ENCODE results near the gene SLC44A3.

DNA sequence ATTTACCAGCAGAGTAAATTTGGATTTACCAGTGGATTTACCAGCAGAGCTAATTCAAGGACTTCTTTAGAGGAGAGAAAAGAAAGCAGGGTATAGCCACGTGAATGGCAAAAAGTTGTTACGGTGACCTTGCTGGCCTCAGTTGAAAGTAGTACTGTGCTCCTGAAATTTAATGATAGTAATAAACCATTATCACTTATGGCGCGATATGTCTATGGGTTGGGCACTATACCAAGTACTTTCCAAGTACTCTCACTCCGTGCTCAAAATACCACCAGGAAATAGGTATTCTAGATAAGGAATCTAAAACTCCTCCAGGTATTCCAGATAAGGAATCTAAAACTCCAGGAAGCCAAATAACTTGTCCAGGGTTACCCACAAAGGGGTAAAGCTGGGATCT is 35.8 kb downstream of the SLC44A3 start:
- no peak for TF ChIP-seq EZH2 (IDR thresholded peaks at IDR 0.05; ENCODE audit: low read length, missing control alignments)
- TF ChIP-seq, protein P1, sequence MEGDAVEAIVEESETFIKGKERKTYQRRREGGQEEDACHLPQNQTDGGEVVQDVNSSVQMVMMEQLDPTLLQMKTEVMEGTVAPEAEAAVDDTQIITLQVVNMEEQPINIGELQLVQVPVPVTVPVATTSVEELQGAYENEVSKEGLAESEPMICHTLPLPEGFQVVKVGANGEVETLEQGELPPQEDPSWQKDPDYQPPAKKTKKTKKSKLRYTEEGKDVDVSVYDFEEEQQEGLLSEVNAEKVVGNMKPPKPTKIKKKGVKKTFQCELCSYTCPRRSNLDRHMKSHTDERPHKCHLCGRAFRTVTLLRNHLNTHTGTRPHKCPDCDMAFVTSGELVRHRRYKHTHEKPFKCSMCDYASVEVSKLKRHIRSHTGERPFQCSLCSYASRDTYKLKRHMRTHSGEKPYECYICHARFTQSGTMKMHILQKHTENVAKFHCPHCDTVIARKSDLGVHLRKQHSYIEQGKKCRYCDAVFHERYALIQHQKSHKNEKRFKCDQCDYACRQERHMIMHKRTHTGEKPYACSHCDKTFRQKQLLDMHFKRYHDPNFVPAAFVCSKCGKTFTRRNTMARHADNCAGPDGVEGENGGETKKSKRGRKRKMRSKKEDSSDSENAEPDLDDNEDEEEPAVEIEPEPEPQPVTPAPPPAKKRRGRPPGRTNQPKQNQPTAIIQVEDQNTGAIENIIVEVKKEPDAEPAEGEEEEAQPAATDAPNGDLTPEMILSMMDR (conservative IDR thresholded peaks at IDR 0.05 in 1 of 2, IDR thresholded peaks at IDR 0.05 in 1 of 2; ENCODE audit: low read depth in 1 of 2, low read length in 2 of 2), result no peak
